ENCODE measurements around the gene VPS13D.

The VPS13D gene

GRCh38 chr1:12229835-12230548 is at the start of gene VPS13D:
Gene VPS13D (plus strand): TSS chr1:12230030. CDS start chr1:12234267, 4,237 bp downstream.
- in situ Hi-C loops (cut with MboI; ENCODE audit: low sequenced_read_pairs): no loop called here

- in situ Hi-C loops (cut with MboI; ENCODE audit: low sequenced_read_pairs): no loop called here
Observed at GRCh38 chr1:12180315-12180714, 49.5 kb upstream of the VPS13D start.

GRCh38 chr1:12180903-12181302 is 48.9 kb upstream of the VPS13D start:
- in situ Hi-C loops (cut with MboI; ENCODE audit: low sequenced_read_pairs): no loop called here

DNA sequence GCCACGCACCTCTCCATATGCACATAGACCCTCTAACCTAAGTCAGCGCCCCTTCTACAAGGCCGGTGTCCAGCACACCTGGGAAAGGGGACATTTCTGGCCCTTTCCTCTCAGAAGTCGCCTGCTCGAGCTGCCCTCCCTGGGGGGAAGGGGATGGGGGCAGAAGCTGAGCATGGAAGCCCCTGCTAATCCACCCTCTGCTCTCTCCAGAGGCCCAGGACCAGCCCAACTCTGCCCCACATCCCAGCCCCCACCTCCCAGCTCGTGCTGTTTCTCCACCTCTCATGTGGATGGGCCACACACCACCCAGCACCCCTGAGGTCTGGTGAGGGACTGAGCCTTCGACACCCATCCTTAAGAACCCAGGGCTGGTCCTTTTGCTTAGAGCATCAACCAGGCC is 48.3 kb upstream of the VPS13D start:
- in situ Hi-C loops (cut with MboI; ENCODE audit: low sequenced_read_pairs): no loop called here

- in situ Hi-C loops (cut with MboI; ENCODE audit: low sequenced_read_pairs): no loop called here
Observed at GRCh38 chr1:12182410-12182984, 47.3 kb upstream of the VPS13D start.

- in situ Hi-C loops (cut with MboI; ENCODE audit: low sequenced_read_pairs): no loop called here
Observed at GRCh38 chr1:12183095-12183794, 46.6 kb upstream of the VPS13D start.

- in situ Hi-C loops (cut with MboI; ENCODE audit: low sequenced_read_pairs): no loop called here
Observed at GRCh38 chr1:12184008-12184681, 45.7 kb upstream of the VPS13D start.

GRCh38 chr1:12185036-12185917 is 44.6 kb upstream of the VPS13D start:
- in situ Hi-C loops (cut with MboI; ENCODE audit: low sequenced_read_pairs): no loop called here

DNA sequence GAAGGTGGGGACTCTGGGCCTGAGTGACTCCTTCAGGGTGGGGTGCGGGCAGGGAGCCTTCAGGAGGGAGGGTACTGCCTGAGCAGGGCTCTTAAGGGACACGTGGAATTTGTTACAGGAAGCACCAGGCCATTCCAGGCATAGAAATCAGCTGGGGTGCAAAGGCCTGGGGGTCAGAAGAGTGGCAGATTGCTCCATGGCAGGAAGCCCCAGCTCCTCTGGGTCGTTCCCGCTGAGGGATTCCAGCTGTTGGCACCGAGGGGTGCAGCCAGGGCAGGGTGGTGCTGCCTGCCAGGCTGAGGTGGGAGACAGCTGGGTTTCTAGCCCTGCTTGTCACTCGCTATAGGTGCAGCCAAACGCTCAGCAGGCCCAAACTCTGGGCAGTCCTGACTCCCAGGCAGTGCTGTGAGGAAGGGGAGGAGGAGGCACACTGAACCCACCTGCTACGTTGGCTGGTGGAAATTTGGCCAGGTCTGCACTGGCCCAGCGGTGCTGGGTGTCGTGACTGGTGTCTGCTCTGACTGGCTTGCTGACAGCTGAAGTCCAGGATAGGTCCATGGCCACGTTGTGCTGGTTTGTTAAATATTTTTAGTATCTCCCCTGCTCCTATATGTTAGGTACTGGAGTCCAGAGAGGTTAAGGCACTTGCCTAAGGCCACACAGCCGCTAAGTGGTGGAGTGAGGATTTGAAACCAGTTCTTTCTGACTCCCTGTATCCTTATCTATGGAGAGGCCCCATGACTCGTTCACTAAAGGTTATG is 43.7 kb upstream of the VPS13D start:
- in situ Hi-C loops (cut with MboI; ENCODE audit: low sequenced_read_pairs): no loop called here

DNA sequence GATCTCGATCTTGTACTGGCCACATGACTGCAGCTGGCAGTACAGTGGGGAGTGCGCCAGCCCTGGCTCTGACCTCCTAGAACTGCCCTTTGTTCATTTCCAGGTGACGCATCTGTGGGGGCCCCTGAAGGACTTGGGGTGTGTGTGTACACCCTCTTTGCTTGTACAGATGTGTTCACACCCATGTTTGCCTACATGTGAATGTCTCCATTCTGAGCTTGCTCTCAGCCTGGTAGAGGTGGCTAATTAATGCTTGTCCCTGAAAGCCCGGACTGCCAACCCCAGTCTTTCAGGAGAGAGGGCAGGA is 43.2 kb upstream of the VPS13D start:
- in situ Hi-C loops (cut with MboI; ENCODE audit: low sequenced_read_pairs): no loop called here

DNA sequence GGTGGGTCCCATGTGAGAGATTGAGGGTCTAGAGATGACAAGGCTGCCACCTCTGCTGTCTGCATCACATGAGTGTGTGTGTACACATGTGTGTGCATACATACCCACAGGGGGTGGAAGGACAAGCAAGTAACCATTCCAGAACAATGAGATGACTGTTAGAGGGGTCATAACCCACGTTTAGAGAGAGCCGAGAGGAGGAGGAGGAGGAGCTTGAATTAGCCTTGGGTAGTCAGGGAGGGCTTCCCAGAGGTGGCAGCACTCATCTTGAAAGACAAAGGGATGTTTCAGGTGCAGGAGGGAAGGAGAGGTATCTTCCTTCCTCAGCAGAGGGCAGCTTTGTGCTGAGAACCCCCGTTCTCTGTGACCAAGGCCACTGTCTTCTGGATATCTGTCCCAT is 41.7 kb upstream of the VPS13D start:
- in situ Hi-C loops (cut with MboI; ENCODE audit: low sequenced_read_pairs): no loop called here

- in situ Hi-C loops (cut with MboI; ENCODE audit: low sequenced_read_pairs): no loop called here
Observed at GRCh38 chr1:12188657-12189327, 41.0 kb upstream of the VPS13D start.

- in situ Hi-C loops (cut with MboI; ENCODE audit: low sequenced_read_pairs): no loop called here
Observed at GRCh38 chr1:12189328-12189682, 40.5 kb upstream of the VPS13D start.

- in situ Hi-C loops (cut with MboI; ENCODE audit: low sequenced_read_pairs): no loop called here
Observed at GRCh38 chr1:12191242-12192032, 38.4 kb upstream of the VPS13D start.

DNA sequence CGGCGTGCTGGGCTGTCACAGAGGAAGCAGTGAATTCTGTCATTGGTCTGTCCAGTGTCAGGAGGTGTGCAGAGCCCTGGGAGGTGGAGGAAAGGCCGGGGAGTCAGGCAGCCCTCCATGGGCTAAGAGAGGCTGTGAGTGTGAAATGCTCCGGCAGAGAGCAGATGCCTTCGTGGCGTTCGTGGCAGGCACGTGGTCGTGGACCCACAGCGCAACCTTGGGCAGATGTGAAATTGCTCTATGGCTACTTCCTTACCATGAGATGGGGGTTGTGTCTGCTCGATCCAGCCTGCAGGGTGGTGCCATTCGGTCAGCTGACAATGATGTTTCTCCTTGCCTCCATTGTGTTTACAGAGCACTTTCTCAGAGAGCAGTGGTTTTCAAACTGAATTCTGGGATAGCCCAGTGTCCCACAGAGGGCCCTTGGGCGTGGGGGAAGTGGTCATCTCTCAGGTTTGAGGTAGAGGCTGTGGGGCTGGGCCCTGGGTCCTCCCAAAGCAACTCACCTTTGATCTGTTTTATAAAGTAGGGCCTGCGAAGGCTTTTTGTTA is 35.1 kb upstream of the VPS13D start:
- in situ Hi-C loops (cut with MboI; ENCODE audit: low sequenced_read_pairs): no loop called here

DNA sequence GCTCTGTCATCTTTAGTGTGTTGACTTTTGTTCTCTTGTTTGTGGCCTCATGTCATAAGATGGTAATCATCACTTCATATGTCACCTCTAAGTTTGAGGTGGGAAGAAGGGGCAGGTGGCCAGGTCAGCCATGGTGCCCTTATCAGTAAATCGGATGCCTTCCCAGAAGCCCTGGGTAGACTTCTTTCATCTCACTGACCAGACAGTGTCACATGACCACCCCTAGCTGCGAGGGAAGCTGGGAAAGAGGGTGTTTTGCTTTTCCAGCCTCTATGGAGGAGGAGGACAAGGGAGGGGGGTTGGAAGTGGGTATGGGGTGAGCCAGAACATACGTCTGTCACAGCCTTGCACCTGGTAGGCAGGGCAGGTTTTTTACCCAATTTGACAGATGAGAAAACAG is 34.4 kb upstream of the VPS13D start:
- in situ Hi-C loops (cut with MboI; ENCODE audit: low sequenced_read_pairs): no loop called here

DNA sequence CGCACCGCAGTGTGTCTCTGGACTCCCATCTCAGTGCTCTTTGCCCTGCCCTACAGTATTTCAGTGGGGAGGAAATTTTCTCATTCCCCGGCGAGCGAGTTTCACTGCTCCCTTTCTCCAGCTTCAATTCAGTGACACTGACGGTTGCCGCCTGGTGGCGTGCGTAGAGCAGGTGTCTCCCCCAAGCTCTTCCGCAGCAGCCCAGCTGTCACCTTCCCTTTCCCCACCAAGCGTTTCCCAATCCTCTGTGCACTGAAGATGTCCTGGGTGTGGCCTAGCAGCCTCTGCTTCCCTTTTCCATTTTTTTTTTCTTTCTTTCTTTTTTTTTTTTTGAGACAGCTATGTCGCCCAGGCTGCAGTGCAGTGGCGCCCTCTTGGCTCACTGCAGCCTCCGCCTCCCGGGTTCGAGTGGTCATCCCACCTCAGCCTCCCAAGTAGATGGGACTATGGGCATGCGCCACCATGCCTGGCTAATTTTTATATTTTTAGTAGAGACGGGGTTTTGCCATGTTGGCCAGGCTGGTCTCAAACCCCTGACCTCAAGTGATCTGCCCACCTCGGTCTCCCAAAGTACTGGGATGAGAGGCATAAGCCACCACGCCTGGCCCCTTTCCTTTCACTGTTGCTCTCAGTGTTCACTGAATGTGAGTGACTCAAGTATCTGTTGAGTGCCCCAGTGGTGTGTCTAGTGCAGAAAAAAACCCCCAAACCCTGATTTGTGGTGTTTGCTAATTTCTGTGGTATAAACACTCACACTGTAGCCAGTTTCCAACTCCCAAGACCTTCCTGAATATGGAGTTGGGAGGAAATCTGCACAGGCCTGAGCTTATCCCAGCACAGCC is 33.0 kb upstream of the VPS13D start:
- in situ Hi-C loops (cut with MboI; ENCODE audit: low sequenced_read_pairs): no loop called here

GRCh38 chr1:12197483-12197880 is 32.3 kb upstream of the VPS13D start:
- in situ Hi-C loops (cut with MboI; ENCODE audit: low sequenced_read_pairs): no loop called here
